ENCODE results near the gene TMEM63A. TPM values are rescaled to one million over a fixed set of nuclear protein-coding genes. Genes with fewer than 3 reads are reported as not detected.

Gene TMEM63A
- total and polyA plus RNA-seq, 2 of the 13 experiments (the other 11 are each of a cell fraction or from before 2014, with no cell fraction given) = 23.9 to 53.3 TPM

DNA sequence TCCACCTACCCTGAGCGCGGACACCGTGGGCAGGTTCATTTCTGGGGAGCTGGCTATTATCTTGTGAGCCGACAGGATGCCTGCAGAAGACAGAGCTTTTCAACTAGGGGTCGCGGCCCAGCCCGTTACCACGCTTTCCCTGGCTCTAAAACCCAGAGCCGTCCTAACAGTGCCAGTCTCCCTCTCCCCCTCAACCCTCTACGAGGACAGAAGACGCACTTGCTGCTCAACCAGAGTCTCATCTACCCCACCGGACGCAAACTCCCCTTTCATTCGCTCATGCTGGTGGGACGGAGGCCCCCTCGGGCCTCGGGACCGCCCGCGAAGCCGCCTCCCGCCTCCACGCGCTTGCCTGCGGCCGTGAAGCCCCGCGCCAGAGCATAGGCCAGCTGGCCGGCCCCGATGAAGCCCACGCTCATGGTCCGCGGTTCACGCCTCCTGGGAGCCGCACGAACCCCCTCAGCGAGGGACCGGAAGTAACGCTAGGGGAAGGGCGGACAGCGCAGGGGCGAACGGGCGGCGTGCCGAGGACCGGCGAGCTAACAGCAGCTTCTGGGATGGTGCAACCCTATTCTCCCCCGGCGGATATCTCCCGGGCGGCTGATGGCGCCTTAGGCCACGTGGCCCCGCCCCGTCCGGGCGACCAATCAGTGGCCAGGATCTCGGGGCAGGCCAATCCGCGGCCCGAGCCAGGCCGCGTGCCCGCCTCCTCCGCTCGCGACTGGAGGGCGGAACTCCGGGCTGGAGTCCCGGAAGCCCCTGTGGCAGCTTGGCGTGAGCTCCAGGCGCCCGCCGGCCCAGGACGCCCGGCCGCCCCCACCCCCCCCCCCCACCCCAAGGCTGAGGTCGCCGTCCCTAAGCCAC lies 41.7 kb upstream of the TMEM63A start, which contains the start of gene PYCR2 (continued):
- TF ChIP-seq KDM2A (CRISPR knock-in tag; IDR thresholded peaks at IDR 0.05; ENCODE audit: borderline replicate concordance, low read depth) (peak; percentile 94), SP4 (CRISPR knock-in tag; IDR thresholded peaks at IDR 0.05) (peak; percentile 91), HDAC2 (CRISPR knock-in tag; IDR thresholded peaks at IDR 0.05) (peak; percentile 61; the same call in 1 of the 2 replicates), DNMT1 (CRISPR knock-in tag; IDR thresholded peaks at IDR 0.05) (no peak; the same call in 1 of the 2 replicates), ZNF737 (CRISPR knock-in tag; IDR thresholded peaks at IDR 0.05; ENCODE audit: borderline replicate concordance) (no peak), ZNF766 (CRISPR knock-in tag; IDR thresholded peaks at IDR 0.05; ENCODE audit: borderline replicate concordance) (peak; percentile 40; the same call in 1 of the 2 replicates), TMF1 (CRISPR knock-in tag; IDR thresholded peaks at IDR 0.05; ENCODE audit: low read depth) (no peak; the same call in 1 of the 2 replicates), MYNN (CRISPR knock-in tag; IDR thresholded peaks at IDR 0.05; ENCODE audit: low read depth) (no peak), ZNF232 (CRISPR knock-in tag; IDR thresholded peaks at IDR 0.05; ENCODE audit: borderline replicate concordance) (no peak), HOXA5 (CRISPR knock-in tag; IDR thresholded peaks at IDR 0.05) (peak; percentile 34; the same call in 1 of the 2 replicates), ZNF30 (CRISPR knock-in tag; IDR thresholded peaks at IDR 0.05) (no peak), CREM (IDR thresholded peaks at IDR 0.05) (peak; percentile 46; the same call in 1 of the 2 replicates), CREM (CRISPR knock-in tag; IDR thresholded peaks at IDR 0.05) (no peak; the same call in 1 of the 2 replicates), ZNF607 (CRISPR knock-in tag; IDR thresholded peaks at IDR 0.05; ENCODE audit: borderline replicate concordance) (peak; percentile 86; the same call in 1 of the 2 replicates)
- TF ChIP-seq, protein P1, sequence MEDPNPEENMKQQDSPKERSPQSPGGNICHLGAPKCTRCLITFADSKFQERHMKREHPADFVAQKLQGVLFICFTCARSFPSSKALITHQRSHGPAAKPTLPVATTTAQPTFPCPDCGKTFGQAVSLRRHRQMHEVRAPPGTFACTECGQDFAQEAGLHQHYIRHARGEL (CRISPR knock-in tag; IDR thresholded peaks at IDR 0.05) = peak; percentile 67; the same call in 1 of the 2 replicates
- TF ChIP-seq, protein P2, sequence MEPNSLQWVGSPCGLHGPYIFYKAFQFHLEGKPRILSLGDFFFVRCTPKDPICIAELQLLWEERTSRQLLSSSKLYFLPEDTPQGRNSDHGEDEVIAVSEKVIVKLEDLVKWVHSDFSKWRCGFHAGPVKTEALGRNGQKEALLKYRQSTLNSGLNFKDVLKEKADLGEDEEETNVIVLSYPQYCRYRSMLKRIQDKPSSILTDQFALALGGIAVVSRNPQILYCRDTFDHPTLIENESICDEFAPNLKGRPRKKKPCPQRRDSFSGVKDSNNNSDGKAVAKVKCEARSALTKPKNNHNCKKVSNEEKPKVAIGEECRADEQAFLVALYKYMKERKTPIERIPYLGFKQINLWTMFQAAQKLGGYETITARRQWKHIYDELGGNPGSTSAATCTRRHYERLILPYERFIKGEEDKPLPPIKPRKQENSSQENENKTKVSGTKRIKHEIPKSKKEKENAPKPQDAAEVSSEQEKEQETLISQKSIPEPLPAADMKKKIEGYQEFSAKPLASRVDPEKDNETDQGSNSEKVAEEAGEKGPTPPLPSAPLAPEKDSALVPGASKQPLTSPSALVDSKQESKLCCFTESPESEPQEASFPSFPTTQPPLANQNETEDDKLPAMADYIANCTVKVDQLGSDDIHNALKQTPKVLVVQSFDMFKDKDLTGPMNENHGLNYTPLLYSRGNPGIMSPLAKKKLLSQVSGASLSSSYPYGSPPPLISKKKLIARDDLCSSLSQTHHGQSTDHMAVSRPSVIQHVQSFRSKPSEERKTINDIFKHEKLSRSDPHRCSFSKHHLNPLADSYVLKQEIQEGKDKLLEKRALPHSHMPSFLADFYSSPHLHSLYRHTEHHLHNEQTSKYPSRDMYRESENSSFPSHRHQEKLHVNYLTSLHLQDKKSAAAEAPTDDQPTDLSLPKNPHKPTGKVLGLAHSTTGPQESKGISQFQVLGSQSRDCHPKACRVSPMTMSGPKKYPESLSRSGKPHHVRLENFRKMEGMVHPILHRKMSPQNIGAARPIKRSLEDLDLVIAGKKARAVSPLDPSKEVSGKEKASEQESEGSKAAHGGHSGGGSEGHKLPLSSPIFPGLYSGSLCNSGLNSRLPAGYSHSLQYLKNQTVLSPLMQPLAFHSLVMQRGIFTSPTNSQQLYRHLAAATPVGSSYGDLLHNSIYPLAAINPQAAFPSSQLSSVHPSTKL (CRISPR knock-in tag; IDR thresholded peaks at IDR 0.05) = no peak; the same call in 1 of the 2 replicates
- TF ChIP-seq, protein P3, sequence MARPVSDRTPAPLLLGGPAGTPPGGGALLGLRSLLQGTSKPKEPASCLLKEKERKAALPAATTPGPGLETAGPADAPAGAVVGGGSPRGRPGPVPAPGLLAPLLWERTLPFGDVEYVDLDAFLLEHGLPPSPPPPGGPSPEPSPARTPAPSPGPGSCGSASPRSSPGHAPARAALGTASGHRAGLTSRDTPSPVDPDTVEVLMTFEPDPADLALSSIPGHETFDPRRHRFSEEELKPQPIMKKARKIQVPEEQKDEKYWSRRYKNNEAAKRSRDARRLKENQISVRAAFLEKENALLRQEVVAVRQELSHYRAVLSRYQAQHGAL (CRISPR knock-in tag; IDR thresholded peaks at IDR 0.05; ENCODE audit: not compliant biosample characterization) = no peak
- TF ChIP-seq, protein P4, sequence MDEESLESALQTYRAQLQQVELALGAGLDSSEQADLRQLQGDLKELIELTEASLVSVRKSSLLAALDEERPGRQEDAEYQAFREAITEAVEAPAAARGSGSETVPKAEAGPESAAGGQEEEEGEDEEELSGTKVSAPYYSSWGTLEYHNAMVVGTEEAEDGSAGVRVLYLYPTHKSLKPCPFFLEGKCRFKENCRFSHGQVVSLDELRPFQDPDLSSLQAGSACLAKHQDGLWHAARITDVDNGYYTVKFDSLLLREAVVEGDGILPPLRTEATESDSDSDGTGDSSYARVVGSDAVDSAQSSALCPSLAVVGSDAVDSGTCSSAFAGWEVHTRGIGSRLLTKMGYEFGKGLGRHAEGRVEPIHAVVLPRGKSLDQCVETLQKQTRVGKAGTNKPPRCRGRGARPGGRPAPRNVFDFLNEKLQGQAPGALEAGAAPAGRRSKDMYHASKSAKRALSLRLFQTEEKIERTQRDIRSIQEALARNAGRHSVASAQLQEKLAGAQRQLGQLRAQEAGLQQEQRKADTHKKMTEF (CRISPR knock-in tag; IDR thresholded peaks at IDR 0.05) = peak; percentile 75; the same call in 1 of the 2 replicates
- TF ChIP-seq, protein P5, sequence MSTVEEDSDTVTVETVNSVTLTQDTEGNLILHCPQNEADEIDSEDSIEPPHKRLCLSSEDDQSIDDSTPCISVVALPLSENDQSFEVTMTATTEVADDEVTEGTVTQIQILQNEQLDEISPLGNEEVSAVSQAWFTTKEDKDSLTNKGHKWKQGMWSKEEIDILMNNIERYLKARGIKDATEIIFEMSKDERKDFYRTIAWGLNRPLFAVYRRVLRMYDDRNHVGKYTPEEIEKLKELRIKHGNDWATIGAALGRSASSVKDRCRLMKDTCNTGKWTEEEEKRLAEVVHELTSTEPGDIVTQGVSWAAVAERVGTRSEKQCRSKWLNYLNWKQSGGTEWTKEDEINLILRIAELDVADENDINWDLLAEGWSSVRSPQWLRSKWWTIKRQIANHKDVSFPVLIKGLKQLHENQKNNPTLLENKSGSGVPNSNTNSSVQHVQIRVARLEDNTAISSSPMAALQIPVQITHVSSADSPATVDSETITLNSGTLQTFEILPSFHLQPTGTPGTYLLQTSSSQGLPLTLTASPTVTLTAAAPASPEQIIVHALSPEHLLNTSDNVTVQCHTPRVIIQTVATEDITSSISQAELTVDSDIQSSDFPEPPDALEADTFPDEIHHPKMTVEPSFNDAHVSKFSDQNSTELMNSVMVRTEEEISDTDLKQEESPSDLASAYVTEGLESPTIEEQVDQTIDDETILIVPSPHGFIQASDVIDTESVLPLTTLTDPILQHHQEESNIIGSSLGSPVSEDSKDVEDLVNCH (CRISPR knock-in tag; IDR thresholded peaks at IDR 0.05) = no peak

Measured in HepG2 (cell line).